Astrocyte (in vitro differentiated cells and primary cell): ENCODE results near the gene RANGRF. TPM values are rescaled to one million over a fixed set of nuclear protein-coding genes. Genes with fewer than 3 reads are reported as not detected.

Experiments
- DNase-seq: peaks from one replicate; pipeline ENCODE4 v3.0.0-alpha.2; 2010; ENCODE audit warnings: low read depth
- FAIRE-seq: peaks from 2 replicates; lab custom pipeline; 2011; peaks lifted over from hg19 to GRCh38; lab: Jason Lieb, UNC
- H2AFZ ChIP-seq: 2 replicates; pipeline ENCODE4 v1.6.0; 2012; ENCODE audit warnings: low read depth, low read length, inconsistent platforms
- H3K27ac ChIP-seq: 2 replicates; pipeline ENCODE4 v1.5.1; 2011; ENCODE audit warnings: low read depth, low read length, inconsistent platforms
- H3K27me3 ChIP-seq: 2 replicates; pipeline ENCODE4 v1.6.0; 2011; ENCODE audit warnings: low read length, inconsistent platforms; ENCODE audit not compliant: insufficient read depth
- H3K36me3 ChIP-seq: 2 replicates; pipeline ENCODE4 v1.5.1; 2011; ENCODE audit warnings: low read length, inconsistent platforms; ENCODE audit not compliant: insufficient read depth
- H3K4me1 ChIP-seq: 2 replicates; pipeline ENCODE4 v1.5.1; 2011; ENCODE audit warnings: low read length, inconsistent platforms; ENCODE audit not compliant: insufficient read depth
- H3K4me2 ChIP-seq: 2 replicates; pipeline ENCODE4 v1.6.0; 2012; ENCODE audit warnings: low read length, inconsistent platforms
- H3K4me3 ChIP-seq: 2 replicates; pipeline ENCODE4 v1.5.1; 2011; ENCODE audit warnings: low read depth, mild to moderate bottlenecking, low read length, inconsistent platforms; ENCODE audit not compliant: insufficient read depth
- H3K79me2 ChIP-seq: 2 replicates; pipeline ENCODE4 v1.6.0; 2012; ENCODE audit warnings: mild to moderate bottlenecking, low read length, inconsistent platforms; ENCODE audit not compliant: insufficient read depth
- H3K9ac ChIP-seq: 2 replicates; pipeline ENCODE4 v1.6.0; 2012; ENCODE audit warnings: mild to moderate bottlenecking, low read length, inconsistent platforms
- H3K9me3 ChIP-seq: 2 replicates; pipeline ENCODE4 v1.5.1; 2012; ENCODE audit warnings: low read depth, mild to moderate bottlenecking, low read length, inconsistent platforms; ENCODE audit not compliant: insufficient read depth
- H4K20me1 ChIP-seq: 2 replicates; pipeline ENCODE4 v1.6.0; 2012; ENCODE audit warnings: low read length, inconsistent platforms; ENCODE audit not compliant: insufficient read depth
- H3K27ac Mint-ChIP-seq: one replicate; pipeline ENCODE4 v1.8.0; 2021; ENCODE audit warnings: mild to moderate bottlenecking, mixed read lengths; ENCODE audit not compliant: unreplicated experiment
- H3K27me3 Mint-ChIP-seq: one replicate; pipeline ENCODE4 v1.8.0; 2021; ENCODE audit warnings: low read depth, mixed read lengths; ENCODE audit not compliant: unreplicated experiment
- H3K36me3 Mint-ChIP-seq: one replicate; pipeline ENCODE4 v1.8.0; 2021; ENCODE audit warnings: low read depth, mixed read lengths; ENCODE audit not compliant: unreplicated experiment
- H3K4me1 Mint-ChIP-seq: one replicate; pipeline ENCODE4 v1.8.0; 2021; ENCODE audit warnings: low read depth, mixed read lengths; ENCODE audit not compliant: unreplicated experiment
- H3K4me3 Mint-ChIP-seq: one replicate; pipeline ENCODE4 v1.8.0; 2021; ENCODE audit warnings: mild to moderate bottlenecking, moderate library complexity, mixed read lengths; ENCODE audit not compliant: unreplicated experiment
- H3K9me3 Mint-ChIP-seq: one replicate; pipeline ENCODE4 v1.8.0; 2021; ENCODE audit warnings: mild to moderate bottlenecking, mixed read lengths; ENCODE audit not compliant: unreplicated experiment
- CTCF ChIP-seq: IDR thresholded peaks from 2 replicates; pipeline ENCODE4 v1.5.1; 2011; ENCODE audit warnings: low read depth, mild to moderate bottlenecking, inconsistent platforms, low read length, moderate library complexity; ENCODE audit not compliant: insufficient read depth
- EZH2 ChIP-seq: IDR thresholded peaks from 2 replicates; pipeline ENCODE4 v1.6.1; 2012; ENCODE audit warnings: mild to moderate bottlenecking, low read length, inconsistent platforms; ENCODE audit not compliant: insufficient read depth
- total RNA-seq: library from RNA; stranded (reverse); gene quantifications from 2 replicates; pipeline ENCODE4 v1.2.1, GENCODE V29; 2021

RANGRF gene
- total RNA-seq, 1 donor from 2014 or later, result 16.1 TPM

- no peaks in the 10 kb centered on the region for H3K79me2 ChIP-seq
- H3K9ac ChIP-seq, result no peak overlapping the region
- Mint-ChIP-seq H3K4me3 (no peak overlapping the region), H3K36me3 (no peaks in the 10 kb centered on the region), H3K27ac (no peak overlapping the region), H3K4me1 (no peaks in the 10 kb centered on the region), H3K9me3 (no peaks in the 10 kb centered on the region), H3K27me3 (peaks cover 4% of the 10 kb centered on the region)
- no peak overlapping the region for H3K4me3 ChIP-seq
- H3K4me1 ChIP-seq, result no peaks in the 10 kb centered on the region
- DNase-seq, result peak; percentile 39
- no peaks in the 10 kb centered on the region for H3K27me3 ChIP-seq
- H3K9me3 ChIP-seq, result no peaks in the 10 kb centered on the region
- H3K27ac ChIP-seq, result no peak overlapping the region
- H3K4me2 ChIP-seq, result no peak overlapping the region
- H2AFZ ChIP-seq, result no peak overlapping the region
- no peaks in the 10 kb centered on the region for H3K36me3 ChIP-seq
- no peaks in the 10 kb centered on the region for H4K20me1 ChIP-seq
- no peak for TF ChIP-seq EZH2
- TF ChIP-seq CTCF, result peak; percentile 77
- FAIRE-seq, result peak; percentile 66
These were observed 12.3 kb downstream of the RANGRF start for GRCh38 chr17:8300627-8301242.

- Histone ChIP-seq H3K27me3 (peaks cover 24% of the 10 kb centered on the region), H3K4me1 (no peaks in the 10 kb centered on the region), H3K27ac (no peak overlapping the region), H3K36me3 (no peaks in the 10 kb centered on the region), H3K4me3 (no peak overlapping the region), H4K20me1 (no peaks in the 10 kb centered on the region), H3K4me2 (no peak overlapping the region), H3K79me2 (no peaks in the 10 kb centered on the region), H2AFZ (no peak overlapping the region), H3K9me3 (no peaks in the 10 kb centered on the region), H3K9ac (no peak overlapping the region)
- H3K27ac Mint-ChIP-seq, result no peak overlapping the region
- no peaks in the 10 kb centered on the region for H3K9me3 Mint-ChIP-seq
- H3K27me3 Mint-ChIP-seq, result peaks cover 35% of the 10 kb centered on the region
- no peak for TF ChIP-seq CTCF
- TF ChIP-seq EZH2, result no peak
- H3K36me3 Mint-ChIP-seq, result no peaks in the 10 kb centered on the region
- DNase-seq (no peak), FAIRE-seq (no peak)
- H3K4me1 Mint-ChIP-seq, result peaks cover 7% of the 10 kb centered on the region
- no peak overlapping the region for H3K4me3 Mint-ChIP-seq
These were observed 22.2 kb downstream of the RANGRF start for GRCh38 chr17:8310601-8311123.

- H3K4me1 ChIP-seq, result no peaks in the 10 kb centered on the region
- H3K9me3 ChIP-seq, result no peaks in the 10 kb centered on the region
- Mint-ChIP-seq H3K4me3 (no peak overlapping the region), H3K4me1 (peaks cover 11% of the 10 kb centered on the region), H3K9me3 (no peaks in the 10 kb centered on the region), H3K27me3 (peaks cover 41% of the 10 kb centered on the region), H3K27ac (no peak overlapping the region), H3K36me3 (no peaks in the 10 kb centered on the region)
- H3K27me3 ChIP-seq, result peaks cover 30% of the 10 kb centered on the region
- H3K4me2 ChIP-seq, result no peak overlapping the region
- no peak for FAIRE-seq
- no peak overlapping the region for H3K27ac ChIP-seq
- H2AFZ ChIP-seq, result no peak overlapping the region
- no peaks in the 10 kb centered on the region for H4K20me1 ChIP-seq
- TF ChIP-seq CTCF, result no peak
- TF ChIP-seq EZH2, result no peak
- H3K4me3 ChIP-seq, result no peak overlapping the region
- no peaks in the 10 kb centered on the region for H3K36me3 ChIP-seq
- DNase-seq, result no peak
- no peak overlapping the region for H3K9ac ChIP-seq
- no peaks in the 10 kb centered on the region for H3K79me2 ChIP-seq
These were observed 22.8 kb downstream of the RANGRF start for GRCh38 chr17:8311131-8311790.
